Pericardium fibroblast (primary cell): ENCODE data around the gene EDC4. TPM values are rescaled to one million over a fixed set of nuclear protein-coding genes. Genes with fewer than 3 reads are reported as not detected.

Source experiments
- total RNA-seq: library from RNA; depleted of rRNA; stranded (reverse); fragments of >200 nt; gene quantifications from 2 replicates; pipeline ENCODE4 v1.2.3, GENCODE V29; 2015

EDC4 gene
- total RNA-seq = 37.6 TPM in 2 replicates

GRCh38 chr16:67872631-67873434 is at the start of gene EDC4:
Gene EDC4 (plus strand): TSS chr16:67873052. CDS start chr16:67873262, 210 bp downstream.

GRCh38 chr16:67841816-67842508 is 30.9 kb upstream of the EDC4 start, which contains the start of gene THAP11:
Gene THAP11 (plus strand): TSS chr16:67842320. CDS start chr16:67842555, 235 bp downstream.

GRCh38 chr16:67846320-67847063 is 26.4 kb upstream of the EDC4 start, which contains the start of gene NUTF2:
Gene NUTF2 (plus strand): TSS chr16:67846933. CDS start chr16:67865131, 18,198 bp downstream.

GRCh38 chr16:67847064-67847861 is 25.6 kb upstream of the EDC4 start, which contains the start of gene CENPT:
Gene CENPT (minus strand): TSS chr16:67847693. CDS start chr16:67833859, 13,834 bp downstream.

GRCh38 chr16:67884684-67885083 is 11.8 kb downstream of the EDC4 start, which contains the start of gene NRN1L:
Gene NRN1L (plus strand): TSS chr16:67884885. CDS start chr16:67884904, 19 bp downstream.

GRCh38 chr16:67892899-67893742 is 20.3 kb downstream of the EDC4 start, which contains the start of gene PSKH1:
Gene PSKH1 (plus strand): TSS chr16:67893254. CDS start chr16:67908750, 15,496 bp downstream.

Other genes starting within 250 kb of the EDC4 start
- gene CARMIL2, start 227.9 kb upstream of the EDC4 start, total RNA-seq = 9.8 TPM in 1 of 2 replicates, not detected in the other
- 17.4 and 24.3 TPM in 2 replicates for gene ACD, start 212.8 kb upstream of the EDC4 start, total RNA-seq
- gene PARD6A, start 212.1 kb upstream of the EDC4 start, total RNA-seq = 1.5 TPM in 1 of 2 replicates, not detected in the other
- gene ENKD1, start 206.3 kb upstream of the EDC4 start, total RNA-seq = 15.5 and 16.0 TPM in 2 replicates
- 2.0 and 10.3 TPM in 2 replicates for gene C16orf86, start 206.2 kb upstream of the EDC4 start, total RNA-seq
- gene GFOD2, start 153.7 kb upstream of the EDC4 start, total RNA-seq = 6.5 and 8.5 TPM in 2 replicates
- gene RANBP10, start 66.5 kb upstream of the EDC4 start, total RNA-seq = 5.0 and 5.2 TPM in 2 replicates
- gene TSNAXIP1, start 66.2 kb upstream of the EDC4 start, total RNA-seq = 0.26 and 0.58 TPM in 2 replicates
- gene THAP11, start 30.7 kb upstream of the EDC4 start, total RNA-seq = 39.7 and 52.5 TPM in 2 replicates
- 193 and 272 TPM in 2 replicates for gene NUTF2, start 26.1 kb upstream of the EDC4 start, total RNA-seq
- gene CENPT, start 25.4 kb upstream of the EDC4 start, total RNA-seq = 32.6 and 32.7 TPM in 2 replicates
- gene NRN1L, start 11.8 kb downstream of the EDC4 start, total RNA-seq = 0.47 and 0.77 TPM in 2 replicates
- 13.1 and 15.5 TPM in 2 replicates for gene PSKH1, start 20.2 kb downstream of the EDC4 start, total RNA-seq
- gene CTRL, start 58.8 kb downstream of the EDC4 start, total RNA-seq = 0.34 TPM in 1 of 2 replicates, not detected in the other
- 28.0 and 38.6 TPM in 2 replicates for gene PSMB10, start 63.8 kb downstream of the EDC4 start, total RNA-seq
- 7.1 and 10.5 TPM in 2 replicates for gene LCAT, start 71.1 kb downstream of the EDC4 start, total RNA-seq
- 29.1 and 50.4 TPM in 2 replicates for gene SLC12A4, start 95.6 kb downstream of the EDC4 start, total RNA-seq
- gene DPEP3, start 107.4 kb downstream of the EDC4 start, total RNA-seq = not detected in 2 replicates
- gene DPEP2, start 126.4 kb downstream of the EDC4 start, total RNA-seq = not detected in 2 replicates
- gene DPEP2NB, start 142.9 kb downstream of the EDC4 start, total RNA-seq = not detected in 2 replicates
- 3.3 and 6.6 TPM in 2 replicates for gene DDX28, start 150.2 kb downstream of the EDC4 start, total RNA-seq
- 8.9 and 10.0 TPM in 2 replicates for gene DUS2, start 150.2 kb downstream of the EDC4 start, total RNA-seq
- 19.1 and 22.2 TPM in 2 replicates for gene NFATC3, start 212.3 kb downstream of the EDC4 start, total RNA-seq